PC-3 (cell line): ENCODE data around the gene AMMECR1.

Experiments
- CTCF ChIP-seq: fragments of 300-600 bp; sonication (generic); conservative IDR thresholded peaks from 2 replicates; pipeline ENCODE4 v1.5.1; 2017; ENCODE audit warnings: antibody characterized with exemption, low read depth, mild to moderate bottlenecking, low read length
- EZH2 ChIP-seq: fragments of 300-600 bp; sonication (generic); IDR thresholded peaks from one replicate; pipeline ENCODE4 v1.6.1; 2017; ENCODE audit warnings: antibody characterized with exemption, mild to moderate bottlenecking, low read length; ENCODE audit not compliant: unreplicated experiment

- TF ChIP-seq CTCF = no peak
- no peak for TF ChIP-seq EZH2
These were observed 106.5 kb downstream of the AMMECR1 start for GRCh38 chrX:110211340-110211739.
